GM19351 (cell line): ENCODE results near the gene UQCRC1.

Source experiments
- ATAC-seq: cut with Tn5 transposase; IDR thresholded peaks from one replicate; pipeline ENCODE4 v1.9.1; 2021; ENCODE audit warnings: mild to moderate bottlenecking, moderate library complexity; ENCODE audit not compliant: unreplicated experiment

UQCRC1 gene

GRCh38 chr3:48575366-48575765 lies 34.1 kb downstream of the UQCRC1 start:
- ATAC-seq: no peak

- ATAC-seq: no peak
These were observed 35.4 kb downstream of the UQCRC1 start for GRCh38 chr3:48573973-48574585.

GRCh38 chr3:48572517-48572916 lies 36.9 kb downstream of the UQCRC1 start:
- no peak for ATAC-seq

GRCh38 chr3:48571938-48572337 lies 37.5 kb downstream of the UQCRC1 start:
- no peak for ATAC-seq

GRCh38 chr3:48569808-48570450 lies 39.5 kb downstream of the UQCRC1 start:
- ATAC-seq: no peak

- no peak for ATAC-seq
These were observed 40.0 kb downstream of the UQCRC1 start for GRCh38 chr3:48569400-48569799.

DNA sequence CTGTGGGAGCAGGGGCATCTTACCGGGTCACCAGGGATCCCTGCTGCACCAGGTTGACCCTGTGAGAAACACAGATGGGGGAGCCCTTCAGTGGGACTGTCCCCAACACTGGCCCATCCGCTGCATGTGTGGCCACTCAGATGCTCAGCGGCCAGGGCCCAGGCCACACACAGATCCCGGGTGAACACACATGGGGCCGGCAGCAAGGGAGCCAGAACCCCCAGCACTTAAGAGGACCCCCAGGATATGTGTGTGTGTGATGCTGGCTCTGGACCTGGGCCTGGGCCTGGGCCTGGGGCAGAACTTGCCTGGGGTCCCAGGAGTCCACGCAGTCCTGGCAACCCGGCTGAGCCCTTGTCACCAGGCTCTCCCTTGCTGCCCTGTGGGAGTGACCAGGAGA lies 41.0 kb downstream of the UQCRC1 start:
- ATAC-seq: no peak

DNA sequence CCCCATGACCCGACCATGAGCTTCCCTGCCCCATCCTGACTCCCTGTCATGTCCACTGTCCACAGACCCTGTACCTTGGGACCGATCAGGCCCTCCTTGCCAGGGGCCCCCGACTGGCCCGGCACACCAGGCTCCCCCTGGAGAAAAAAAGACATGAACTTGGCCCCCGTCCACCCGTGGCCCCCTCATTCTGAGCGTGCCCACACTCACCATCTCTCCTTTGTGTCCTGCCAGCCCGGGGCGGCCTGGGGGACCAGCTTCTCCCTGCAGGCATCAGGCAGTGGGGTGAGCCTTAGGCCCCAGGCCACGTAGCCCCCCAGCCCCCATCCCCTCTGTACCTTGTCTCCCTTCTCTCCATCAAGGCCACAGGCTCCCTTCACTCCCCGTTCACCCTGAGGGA lies 41.9 kb downstream of the UQCRC1 start:
- no peak for ATAC-seq

- ATAC-seq: no peak
These were observed 42.4 kb downstream of the UQCRC1 start for GRCh38 chr3:48567090-48567489.

GRCh38 chr3:48566401-48566760 lies 43.1 kb downstream of the UQCRC1 start:
- no peak for ATAC-seq

- ATAC-seq: no peak
These were observed 43.6 kb downstream of the UQCRC1 start for GRCh38 chr3:48565591-48566400.

- no peak for ATAC-seq
These were observed 44.3 kb downstream of the UQCRC1 start for GRCh38 chr3:48565186-48565585.

DNA sequence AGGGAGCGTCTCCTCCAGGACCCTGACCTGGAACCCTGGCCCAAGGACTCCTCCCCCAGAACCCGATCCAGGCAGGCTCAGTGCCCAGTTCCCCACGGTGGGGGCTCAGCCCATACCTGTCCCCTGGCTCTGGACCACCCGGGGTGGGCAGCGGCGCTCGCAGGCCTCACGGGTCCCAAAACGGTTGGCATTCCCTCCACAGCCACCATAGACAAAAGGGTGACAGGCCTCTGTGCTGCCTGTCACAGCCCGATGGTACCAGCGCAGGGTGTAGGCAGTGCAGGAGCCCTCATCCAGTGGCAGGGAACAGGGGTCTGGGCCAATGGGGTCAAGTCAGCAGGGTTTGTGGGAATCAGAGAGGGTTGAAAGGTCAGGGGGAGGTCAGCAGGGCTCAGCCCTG lies 44.8 kb downstream of the UQCRC1 start:
- ATAC-seq: no peak

GRCh38 chr3:48564022-48564421 lies 45.4 kb downstream of the UQCRC1 start:
- no peak for ATAC-seq

GRCh38 chr3:48563382-48563918 lies 46.0 kb downstream of the UQCRC1 start, which contains the start of gene UCN2:
UCN2 (minus strand) TSS chr3:48563781; CDS start chr3:48563124, 657 bp downstream.
- no peak for ATAC-seq

DNA sequence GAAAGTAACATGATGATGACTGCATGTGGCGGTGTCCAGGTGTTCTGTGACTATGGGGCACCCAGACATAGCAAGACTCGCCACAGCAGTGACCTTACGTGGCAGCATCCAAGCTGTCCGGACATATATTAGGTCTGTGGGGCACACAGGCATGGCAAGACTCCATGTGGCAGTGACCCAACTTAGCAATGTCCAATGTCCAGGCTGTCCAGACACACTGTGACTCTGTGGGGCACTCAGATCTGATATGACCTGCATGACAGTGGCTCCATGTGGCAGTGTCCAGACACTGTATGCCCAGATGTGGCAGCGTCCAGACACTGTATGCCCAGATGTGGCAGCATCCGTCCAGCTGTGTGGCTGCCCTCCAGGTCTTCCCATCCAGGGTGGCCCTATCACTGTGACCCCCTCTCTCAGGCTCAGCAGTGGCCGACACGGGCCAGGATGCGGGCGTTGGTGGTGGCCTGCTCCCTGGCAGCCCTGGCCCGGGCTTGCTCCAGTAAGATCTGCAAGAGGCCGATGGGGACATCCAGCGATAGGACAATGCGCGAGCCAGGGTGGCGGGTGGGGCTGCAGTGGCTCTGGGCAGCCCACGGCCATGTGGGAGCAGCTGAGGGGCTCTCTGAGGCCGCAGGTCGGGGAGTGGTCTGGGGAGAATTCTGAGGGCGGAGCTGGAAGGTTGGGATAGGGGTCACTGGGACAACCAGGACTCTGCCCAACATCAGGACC lies 46.9 kb downstream of the UQCRC1 start:
- no peak for ATAC-seq

GRCh38 chr3:48561045-48561736 lies 48.3 kb downstream of the UQCRC1 start:
- ATAC-seq: no peak

GRCh38 chr3:48560648-48561018 lies 48.8 kb downstream of the UQCRC1 start:
- ATAC-seq: no peak

- ATAC-seq: no peak
These were observed 50.8 kb downstream of the UQCRC1 start for GRCh38 chr3:48558493-48559134.
